SJCRH30 (cell line): ENCODE results near the gene SPAAR. TPM values are rescaled to one million over a fixed set of nuclear protein-coding genes. Genes with fewer than 3 reads are reported as not detected.
"Not testable (repeated sequence)": the region's sequence is repeated elsewhere in the genome, so short reads cannot be mapped to it uniquely, and the experiment has no call there.

Experiments used
- DNase-seq, 2 experiments: peaks; one replicate each; pipeline ENCODE4 v3.0.0-alpha.2; 2015 to 2020
- H3K27ac ChIP-seq: fragments of 250-450 bp; sonication (Bioruptor Pico); 2 replicates; pipeline ENCODE4 v1.5.1; 2020; ENCODE audit warnings: mild to moderate bottlenecking, moderate library complexity
- H3K27me3 ChIP-seq: fragments of 250-450 bp; sonication (Bioruptor Pico); 2 replicates; pipeline ENCODE4 v1.5.1; 2020; ENCODE audit warnings: mild to moderate bottlenecking, moderate library complexity
- H3K36me3 ChIP-seq: fragments of 250-450 bp; sonication (Bioruptor Pico); 2 replicates; pipeline ENCODE4 v1.5.1; 2020; ENCODE audit warnings: mild to moderate bottlenecking, moderate library complexity
- H3K4me1 ChIP-seq: fragments of 250-450 bp; sonication (Bioruptor Pico); 2 replicates; pipeline ENCODE4 v1.5.1; 2020; ENCODE audit warnings: mild to moderate bottlenecking, moderate library complexity
- H3K4me3 ChIP-seq: fragments of 250-450 bp; sonication (Bioruptor Pico); 2 replicates; pipeline ENCODE4 v1.5.1; 2020; ENCODE audit warnings: mild to moderate bottlenecking, moderate library complexity
- H3K9me3 ChIP-seq: fragments of 250-450 bp; sonication (Bioruptor Pico); replicated peaks from 2 replicates; pipeline ENCODE4 v1.5.1; 2020; ENCODE audit warnings: mild to moderate bottlenecking, moderate library complexity
- total RNA-seq: library from RNA; depleted of rRNA; stranded (reverse); fragments of >200 nt; shearing (Covaris generic); gene quantifications from 2 replicates; pipeline ENCODE4 v1.2.3, GENCODE V29; 2014

Gene SPAAR
- total RNA-seq, 1 experiment from 2014 or later, result 0.12 TPM

DNA sequence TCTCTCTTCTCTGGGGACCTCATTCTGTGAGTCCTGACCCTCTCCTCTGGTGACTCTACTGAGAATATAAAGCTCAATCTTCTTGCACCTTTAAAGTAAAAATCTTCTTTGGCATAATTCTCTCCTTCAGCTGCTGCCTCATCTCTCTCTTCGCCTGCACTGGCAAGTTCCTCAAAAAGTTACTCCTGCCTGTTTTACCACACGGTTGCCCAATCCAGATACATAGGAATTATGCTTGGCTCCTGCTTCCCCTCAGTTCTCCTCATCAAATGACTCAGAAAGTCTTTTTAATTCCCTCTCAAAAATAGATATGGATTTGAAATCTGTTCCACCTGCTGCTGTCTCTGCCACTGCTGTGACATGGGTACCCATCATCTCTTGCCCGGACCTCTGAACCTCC, 17.6 kb upstream of the SPAAR start:
- H3K4me1 ChIP-seq, result no peaks in the 10 kb centered on the region
- no peak overlapping the region for H3K27ac ChIP-seq
- no peaks in the 10 kb centered on the region for H3K36me3 ChIP-seq
- no peaks in the 10 kb centered on the region for H3K27me3 ChIP-seq
- no peak for DNase-seq
- no peak overlapping the region for H3K4me3 ChIP-seq
- H3K9me3 ChIP-seq, result no peaks in the 10 kb centered on the region

DNA sequence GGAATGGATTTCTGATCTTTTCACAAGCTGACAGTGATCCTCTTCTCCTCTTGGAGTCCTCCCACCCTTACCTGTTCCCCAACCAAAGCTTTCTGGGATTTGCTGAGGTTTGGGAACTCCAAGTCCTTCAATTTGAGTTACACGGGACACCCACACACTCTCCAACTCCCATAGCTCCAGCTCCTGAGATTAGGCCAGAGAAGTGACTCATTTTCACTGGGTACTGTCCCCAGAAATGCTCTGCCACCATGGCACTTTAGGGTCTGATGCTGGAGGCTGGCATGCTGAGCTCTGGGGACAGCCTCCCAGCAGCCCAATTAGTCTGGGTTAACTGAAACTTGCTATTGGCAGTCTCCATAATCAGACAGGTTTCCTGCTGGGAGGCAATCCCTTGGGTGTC, 17.2 kb upstream of the SPAAR start:
- no peaks in the 10 kb centered on the region for H3K4me1 ChIP-seq
- no peak for DNase-seq
- no peak overlapping the region for H3K4me3 ChIP-seq

DNA sequence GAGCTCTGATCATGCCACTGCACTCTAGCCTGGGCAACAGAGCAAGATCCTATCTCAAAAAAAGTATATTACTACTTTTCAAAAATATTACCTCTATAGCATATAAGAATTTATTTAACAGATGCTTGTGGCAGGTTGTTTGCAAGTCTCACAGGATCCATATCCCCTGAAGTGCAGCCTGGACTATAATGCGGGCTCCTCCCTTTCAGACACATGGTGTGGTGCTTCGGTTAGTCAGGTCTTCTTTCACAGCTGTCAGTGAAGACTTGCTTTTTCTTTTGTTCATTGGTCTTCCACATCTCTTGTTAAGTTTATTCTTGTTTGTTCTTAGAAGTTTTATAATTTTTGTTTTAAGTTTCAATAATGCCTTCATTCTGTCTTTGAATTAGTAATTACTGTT, 12.7 kb upstream of the SPAAR start:
- Histone ChIP-seq H3K9me3 (no peaks in the 10 kb centered on the region), H3K27ac (no peak overlapping the region), H3K4me1 (no peaks in the 10 kb centered on the region), H3K36me3 (no peaks in the 10 kb centered on the region), H3K4me3 (no peak overlapping the region), H3K27me3 (no peaks in the 10 kb centered on the region)
- DNase-seq, result no peak

More for the DNA sequence above, 17.2 kb upstream of the SPAAR start:
- H3K36me3 ChIP-seq, result no peaks in the 10 kb centered on the region
- H3K27ac ChIP-seq, result no peak overlapping the region
- no peaks in the 10 kb centered on the region for H3K9me3 ChIP-seq
- H3K27me3 ChIP-seq, result no peaks in the 10 kb centered on the region

DNA sequence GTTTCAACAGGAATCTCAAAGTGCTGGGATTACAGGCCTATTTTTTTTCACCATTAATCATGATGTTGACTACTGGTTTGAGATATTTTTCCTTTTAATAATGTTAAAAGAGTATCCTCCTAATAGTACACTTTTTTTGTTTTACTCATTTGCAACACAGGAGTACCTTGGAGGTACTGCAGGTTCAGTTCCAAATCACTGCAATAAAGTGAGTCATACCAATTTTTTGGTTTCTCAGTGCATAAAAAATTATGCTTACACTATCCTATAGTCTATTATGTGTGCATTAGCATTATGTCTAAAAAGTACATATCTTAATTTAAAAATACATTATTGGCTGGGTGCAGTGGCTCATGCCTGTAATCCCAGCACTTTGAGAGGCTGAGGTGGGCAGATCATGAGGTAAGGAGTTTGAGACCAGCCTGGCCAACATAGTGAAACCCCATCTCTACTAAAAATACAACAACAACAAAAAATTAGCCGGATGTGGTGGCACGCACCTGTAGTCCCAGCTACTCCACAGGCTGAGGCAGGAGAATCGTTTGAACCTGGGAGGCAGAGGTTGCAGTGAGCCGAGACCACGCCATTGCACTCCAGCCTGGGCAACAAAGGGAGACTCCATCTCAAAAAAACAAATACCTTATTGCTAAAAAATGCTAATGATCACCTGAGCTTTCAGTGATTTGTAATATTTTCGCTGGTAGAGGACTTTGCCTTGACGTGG, 11.8 kb upstream of the SPAAR start:
- not testable (repeated sequence) for H3K27ac ChIP-seq, DNase-seq, H3K36me3 ChIP-seq, H3K27me3 ChIP-seq, H3K4me3 ChIP-seq, H3K4me1 ChIP-seq, H3K9me3 ChIP-seq

DNA sequence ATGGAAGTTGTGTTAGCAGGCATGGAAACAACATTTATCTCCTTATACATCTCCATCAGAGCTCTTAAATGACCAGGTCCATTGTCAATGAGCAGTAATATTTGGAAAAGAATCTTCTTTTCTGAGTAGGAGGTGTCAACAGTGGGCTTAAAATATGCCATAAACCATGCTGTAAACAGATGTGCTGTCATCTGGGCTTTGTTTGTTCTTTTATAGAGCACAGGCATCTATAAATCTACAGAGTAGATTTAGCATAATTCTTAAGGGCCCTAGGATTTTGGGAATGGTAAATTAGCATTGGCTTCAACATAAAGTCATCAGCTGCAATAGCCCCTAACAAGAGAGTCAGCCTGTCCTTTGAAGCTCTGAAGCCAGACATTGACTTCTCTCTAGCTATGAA, 11.0 kb upstream of the SPAAR start:
- no peaks in the 10 kb centered on the region for H3K4me1 ChIP-seq
- H3K9me3 ChIP-seq, result no peaks in the 10 kb centered on the region
- no peaks in the 10 kb centered on the region for H3K27me3 ChIP-seq
- no peak for DNase-seq
- no peaks in the 10 kb centered on the region for H3K36me3 ChIP-seq
- H3K4me3 ChIP-seq, result no peak overlapping the region
- no peak overlapping the region for H3K27ac ChIP-seq

DNA sequence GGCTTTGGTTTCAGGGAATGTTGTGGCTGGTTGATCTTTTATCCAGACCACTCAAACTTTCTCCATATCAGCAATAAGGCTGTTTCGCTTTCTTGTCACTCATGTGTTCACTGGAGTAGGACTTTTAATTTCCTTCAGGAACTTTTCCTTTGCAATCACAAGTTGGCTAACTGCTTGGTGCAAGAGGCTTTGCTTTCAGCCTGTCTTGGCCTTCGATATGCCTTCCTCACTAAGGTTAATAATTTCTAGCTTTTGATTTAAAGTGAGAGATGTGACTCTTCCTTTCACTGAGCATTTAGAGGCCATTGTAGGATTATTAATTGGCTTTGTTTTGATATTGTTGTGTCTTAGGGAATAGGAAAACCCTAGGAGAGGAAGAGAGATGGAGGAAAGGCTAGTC, 10.3 kb upstream of the SPAAR start:
- H3K4me3 ChIP-seq, result no peak overlapping the region
- no peak for DNase-seq
- H3K27me3 ChIP-seq, result no peaks in the 10 kb centered on the region
- no peaks in the 10 kb centered on the region for H3K36me3 ChIP-seq
- no peak overlapping the region for H3K27ac ChIP-seq
- H3K4me1 ChIP-seq, result no peaks in the 10 kb centered on the region
- H3K9me3 ChIP-seq, result no peaks in the 10 kb centered on the region

DNA sequence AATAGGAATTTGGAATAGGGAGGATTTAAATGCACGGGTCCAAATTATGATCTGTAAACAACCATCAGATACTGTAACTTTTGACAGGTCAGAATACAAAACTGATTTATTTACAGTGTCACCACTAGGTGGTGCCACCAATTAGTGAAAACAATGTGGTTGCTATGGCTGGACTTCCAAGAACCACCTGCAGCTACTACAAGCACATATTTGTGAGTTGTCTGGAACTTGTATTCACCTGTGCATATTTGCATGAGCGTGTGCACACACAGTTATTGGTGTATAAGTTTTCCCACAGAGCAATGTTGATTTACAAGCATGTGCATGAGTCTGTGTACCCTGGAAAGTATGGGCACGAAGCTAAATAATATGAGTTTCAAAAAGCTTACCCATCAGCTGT, 6.2 kb upstream of the SPAAR start:
- Histone ChIP-seq H3K4me3 (no peak overlapping the region), H3K36me3 (no peaks in the 10 kb centered on the region), H3K27ac (no peak overlapping the region), H3K4me1 (peaks cover 34% of the 10 kb centered on the region), H3K9me3 (no peaks in the 10 kb centered on the region), H3K27me3 (no peaks in the 10 kb centered on the region)
- DNase-seq, result peak; percentile 14 to 66

DNA sequence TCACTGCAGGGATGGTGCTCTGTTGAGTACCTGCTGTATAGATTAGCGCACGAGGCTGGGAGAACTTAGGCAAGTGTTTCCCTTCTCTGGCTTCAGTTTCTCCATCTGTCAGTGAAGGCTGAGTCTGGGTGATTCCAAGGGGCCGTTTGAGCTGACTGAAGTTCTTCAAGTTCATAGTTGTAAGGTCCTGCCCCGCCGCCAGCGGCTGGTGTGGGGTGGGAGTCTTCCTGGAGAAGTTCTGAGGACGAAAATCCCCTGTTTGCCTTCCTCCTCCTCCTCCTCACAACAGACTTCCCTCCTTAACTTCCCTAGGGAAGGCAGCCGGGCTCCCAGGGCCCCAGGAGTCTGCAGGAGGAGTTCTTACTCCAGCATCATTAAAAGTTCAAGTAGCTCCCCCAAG, 5.0 kb upstream of the SPAAR start:
- Histone ChIP-seq H3K4me3 (no peak overlapping the region), H3K27ac (no peak overlapping the region), H3K4me1 (peaks cover 46% of the 10 kb centered on the region), H3K36me3 (no peaks in the 10 kb centered on the region), H3K9me3 (no peaks in the 10 kb centered on the region), H3K27me3 (no peaks in the 10 kb centered on the region)
- DNase-seq, result no peak

DNA sequence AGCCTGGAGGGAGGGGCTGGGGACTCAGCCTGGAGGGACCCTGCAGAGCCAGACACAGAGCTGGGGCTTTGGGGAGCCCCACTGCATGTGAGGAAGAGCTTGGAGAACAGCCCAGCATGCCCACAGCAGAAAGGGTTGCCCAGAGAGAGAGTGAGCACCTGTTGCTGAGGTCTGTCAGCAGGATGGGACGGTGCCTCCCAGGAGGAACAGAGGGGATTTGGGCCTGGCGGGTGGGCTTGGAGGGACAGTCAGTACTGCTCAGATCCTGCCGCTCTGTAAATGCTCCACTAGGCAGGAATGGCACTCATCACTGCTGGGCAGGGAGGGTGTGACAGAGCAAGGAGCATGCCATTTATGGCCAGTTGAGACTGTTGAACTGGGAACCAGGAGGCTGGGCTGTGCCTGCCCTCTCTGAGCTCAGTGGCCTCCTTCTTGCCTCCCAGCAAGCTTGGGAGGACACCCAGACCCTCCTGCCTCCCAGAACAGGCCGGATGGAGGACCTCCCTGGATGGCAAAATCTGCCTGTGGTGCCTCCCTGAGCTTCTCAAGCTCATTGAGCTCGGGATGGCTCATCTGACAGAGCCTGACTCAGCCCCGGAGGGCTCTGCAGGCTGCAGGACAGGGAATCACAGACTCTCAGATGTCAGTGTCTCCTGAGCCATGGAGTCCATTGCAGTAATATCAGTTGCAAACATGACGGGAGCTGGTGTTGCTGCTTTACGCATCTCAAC, 4.1 kb upstream of the SPAAR start:
- Histone ChIP-seq H3K36me3 (no peaks in the 10 kb centered on the region), H3K27me3 (no peaks in the 10 kb centered on the region), H3K27ac (peak overlapping the region; percentile 16), H3K4me1 (peaks cover 50% of the 10 kb centered on the region), H3K9me3 (no peaks in the 10 kb centered on the region), H3K4me3 (no peak overlapping the region)
- peak; percentile 61 to 69 for DNase-seq

DNA sequence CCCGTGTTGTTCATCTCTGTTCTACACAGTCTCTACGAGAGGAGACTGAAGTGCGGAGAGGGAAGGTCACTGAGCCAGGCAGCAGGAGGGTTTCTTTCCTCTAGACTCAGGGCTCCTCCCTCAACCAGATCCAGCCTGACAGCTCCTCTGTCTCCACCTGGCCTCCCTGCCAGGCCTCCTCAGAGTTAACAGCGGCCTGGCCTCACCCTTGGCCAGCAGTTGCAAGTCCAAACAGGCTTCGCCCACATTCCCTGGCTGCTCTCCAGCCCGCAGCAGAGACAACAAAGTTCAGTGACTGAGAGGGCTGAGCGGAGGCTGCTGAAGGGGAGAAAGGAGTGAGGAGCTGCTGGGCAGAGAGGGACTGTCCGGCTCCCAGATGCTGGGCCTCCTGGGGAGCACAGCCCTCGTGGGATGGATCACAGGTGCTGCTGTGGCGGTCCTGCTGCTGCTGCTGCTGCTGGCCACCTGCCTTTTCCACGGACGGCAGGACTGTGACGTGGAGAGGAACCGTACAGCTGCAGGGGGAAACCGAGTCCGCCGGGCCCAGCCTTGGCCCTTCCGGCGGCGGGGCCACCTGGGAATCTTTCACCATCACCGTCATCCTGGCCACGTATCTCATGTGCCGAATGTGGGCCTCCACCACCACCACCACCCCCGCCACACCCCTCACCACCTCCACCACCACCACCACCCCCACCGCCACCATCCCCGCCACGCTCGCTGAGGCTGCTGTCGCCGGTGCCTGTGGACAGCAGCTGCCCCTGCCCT, 3.2 kb upstream of the SPAAR start, which contains the start of gene HRCT1:
Gene HRCT1 (plus strand): TSS at position 291 of the 768 bp plus-strand sequence. CDS start 86 bp downstream, at position 377.
- H3K4me1 ChIP-seq, result peaks cover 50% of the 10 kb centered on the region
- peak; percentile 93 to 95 for DNase-seq
- H3K27ac ChIP-seq, result peak within 1 kb of the TSS; percentile 84
- no peaks in the 10 kb centered on the region for H3K36me3 ChIP-seq
- no peaks in the 10 kb centered on the region for H3K9me3 ChIP-seq
- peak within 1 kb of the TSS; percentile 16 for H3K4me3 ChIP-seq
- H3K27me3 ChIP-seq, result no peaks in the 10 kb centered on the region

DNA sequence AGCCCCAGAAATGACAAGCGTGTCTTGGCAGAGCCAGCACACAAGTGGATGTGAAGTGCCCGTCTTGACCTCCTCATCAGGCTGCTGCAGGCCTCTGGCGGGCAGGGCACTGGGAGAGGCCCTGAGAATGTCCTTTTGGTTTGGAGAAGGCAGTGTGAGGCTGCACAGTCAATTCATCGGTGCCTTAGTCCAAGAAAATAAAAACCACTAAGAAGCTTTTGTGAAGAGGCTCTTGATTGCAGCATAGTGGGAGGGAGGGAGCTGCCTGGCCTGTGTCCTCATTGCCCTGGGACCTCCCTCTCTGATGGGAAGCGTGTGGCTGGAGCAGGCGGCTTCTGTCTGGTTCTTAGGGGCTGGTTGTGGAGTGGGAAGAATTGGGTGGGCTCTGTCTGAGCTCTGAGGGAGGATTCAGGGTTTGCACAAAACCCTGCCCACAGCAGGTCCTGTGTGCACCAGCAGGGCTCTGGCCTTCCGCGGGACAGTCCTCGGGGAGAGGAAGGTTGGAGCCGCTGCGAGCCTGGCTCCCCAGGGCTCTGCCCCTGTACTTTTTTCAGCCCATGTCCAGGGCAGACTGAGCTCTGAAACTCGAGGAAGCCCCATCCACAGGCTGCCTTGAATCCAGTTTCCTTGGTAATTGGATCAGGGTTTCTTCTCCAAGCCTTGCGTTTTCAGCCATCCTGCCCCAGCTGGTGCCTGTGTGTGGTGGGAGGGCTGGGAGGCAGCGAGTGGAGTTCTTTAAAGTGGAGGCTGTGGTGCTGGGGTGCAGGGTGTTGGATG, 2.2 kb upstream of the SPAAR start:
- Histone ChIP-seq H3K4me3 (peak overlapping the region; percentile 16), H3K9me3 (no peaks in the 10 kb centered on the region), H3K36me3 (no peaks in the 10 kb centered on the region), H3K27ac (peak overlapping the region; percentile 84), H3K27me3 (no peaks in the 10 kb centered on the region), H3K4me1 (peaks cover 50% of the 10 kb centered on the region)
- DNase-seq, result peak; percentile 43 to 58

DNA sequence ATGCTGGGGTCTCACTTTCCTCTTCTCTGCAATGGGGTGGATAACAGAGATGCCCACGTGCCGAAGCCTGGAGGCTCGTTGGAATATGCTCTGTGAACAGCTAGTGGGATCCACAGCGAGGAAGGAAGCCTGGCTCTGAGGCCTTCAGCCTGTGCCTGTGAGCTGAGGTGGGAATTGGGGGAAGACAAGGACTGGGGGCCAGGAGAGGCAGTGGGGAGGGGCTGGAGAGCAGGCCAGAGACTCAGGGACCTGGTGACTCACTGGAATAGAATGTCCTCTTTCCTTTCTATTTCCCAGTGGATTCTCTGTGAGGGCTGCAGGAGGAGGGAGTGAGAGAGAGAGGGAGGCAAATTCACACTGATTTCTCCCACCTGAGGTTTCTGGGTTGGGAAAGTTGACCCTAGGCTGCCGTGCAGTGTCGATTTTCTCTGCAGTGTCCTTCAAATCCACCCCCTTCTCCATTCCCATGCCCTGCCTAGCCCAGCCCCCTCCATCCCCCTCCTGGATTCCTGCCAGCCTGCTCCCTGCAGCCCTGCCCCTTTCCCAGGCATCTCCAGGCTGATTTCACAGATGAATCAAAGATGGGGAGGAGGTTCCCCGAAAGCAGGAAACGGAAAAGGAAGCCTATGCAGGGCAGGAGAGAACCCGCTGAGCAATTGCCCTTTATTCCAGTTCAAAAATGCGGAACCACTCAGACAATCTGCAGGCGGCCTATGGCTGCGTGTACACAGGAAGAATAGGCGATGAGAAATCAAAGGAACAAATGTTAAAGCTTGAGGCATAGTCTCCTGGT, 1.4 kb upstream of the SPAAR start:
- H3K4me3 ChIP-seq, result peak overlapping the region; percentile 16
- no peaks in the 10 kb centered on the region for H3K9me3 ChIP-seq
- H3K4me1 ChIP-seq, result peaks cover 50% of the 10 kb centered on the region
- peak overlapping the region; percentile 84 for H3K27ac ChIP-seq
- DNase-seq, result peak; percentile 91 to 92
- no peaks in the 10 kb centered on the region for H3K27me3 ChIP-seq
- no peaks in the 10 kb centered on the region for H3K36me3 ChIP-seq

DNA sequence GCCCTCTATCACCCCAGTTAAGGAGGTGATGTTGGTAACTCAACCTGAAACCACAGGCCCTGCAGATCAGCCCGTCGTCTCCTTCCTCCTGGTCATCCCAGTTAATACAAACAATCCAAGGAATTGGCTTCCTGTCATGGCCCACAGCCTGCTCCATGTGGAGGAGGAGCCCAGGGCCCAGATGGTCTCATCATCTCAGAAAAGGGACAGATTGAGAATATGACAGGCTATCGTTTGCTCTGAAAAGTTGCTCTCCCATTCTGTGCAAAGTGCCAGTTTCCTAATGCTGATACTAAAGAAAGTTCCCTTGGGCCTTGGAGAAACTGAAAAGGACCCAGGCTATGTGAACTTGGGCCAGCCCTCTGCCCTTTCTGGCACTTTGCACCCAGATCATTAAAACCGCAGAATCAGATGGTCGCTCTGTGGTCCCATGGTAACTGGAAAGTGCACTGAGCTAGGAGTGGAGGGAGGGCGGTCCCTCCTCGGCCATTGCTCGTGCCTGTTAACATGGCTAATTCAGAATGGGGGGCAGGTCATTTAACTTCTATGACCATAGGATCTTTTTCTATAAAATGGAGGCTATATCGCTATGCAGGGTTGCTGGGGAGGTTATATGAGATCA, 675 bp upstream of the SPAAR start:
- H3K4me1 ChIP-seq, result peaks cover 50% of the 10 kb centered on the region

More for the DNA sequence above, 675 bp upstream of the SPAAR start:
- no peaks in the 10 kb centered on the region for H3K36me3 ChIP-seq
- peak in 1 of 2 experiments; percentile 36 for DNase-seq
- H3K9me3 ChIP-seq, result no peaks in the 10 kb centered on the region
- H3K27me3 ChIP-seq, result no peaks in the 10 kb centered on the region
- H3K27ac ChIP-seq, result peak overlapping the region; percentile 84
- H3K4me3 ChIP-seq, result peak overlapping the region; percentile 16
